Left hindlimb (tissue), 1 donor: ENCODE data around the gene TPRG1L.
"Not testable (repeated sequence)": the region's sequence is repeated elsewhere in the genome, so short reads cannot be mapped to it uniquely, and the experiment has no call there.

Experiments used
- DNase-seq: peaks from one replicate; pipeline ENCODE4 v3.0.0-alpha.2; 2018

Gene TPRG1L

DNA sequence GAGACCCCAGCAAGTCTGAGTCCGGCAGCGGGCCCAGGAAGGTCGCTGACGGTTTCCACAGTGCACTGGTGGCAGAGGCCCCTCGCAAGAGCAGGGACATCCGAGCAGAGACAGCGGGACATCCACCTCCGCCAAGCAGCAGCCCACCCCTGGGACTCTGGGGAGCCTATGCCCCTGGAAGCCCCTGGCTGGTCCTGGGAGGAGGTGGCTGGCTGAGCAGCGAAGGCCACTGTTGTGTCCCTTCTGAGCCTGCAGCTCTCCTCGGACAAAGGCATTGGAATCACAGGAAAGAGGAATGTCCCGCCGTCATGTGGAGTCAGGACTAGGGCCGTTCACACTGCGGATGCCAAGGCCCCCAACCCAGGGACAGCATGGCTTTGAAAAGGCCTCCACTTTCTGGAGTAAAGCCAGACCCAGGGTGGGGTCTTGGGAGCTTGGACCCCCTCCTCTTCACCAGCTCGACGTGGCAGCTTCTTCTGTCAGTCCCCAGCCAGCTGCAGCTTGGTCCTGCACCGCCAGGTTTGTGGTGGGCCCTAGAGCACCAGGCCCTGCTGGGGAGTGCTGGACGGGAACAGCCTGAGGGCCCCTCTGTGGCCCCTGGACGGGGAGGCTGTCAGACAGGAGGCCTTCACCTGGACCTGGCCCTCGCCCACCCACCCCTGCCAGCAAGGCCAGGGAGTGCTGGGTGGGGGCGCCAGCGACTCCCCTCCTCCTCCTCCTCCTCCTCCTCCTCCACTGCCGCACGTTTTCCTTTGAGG, 14.9 kb upstream of the TPRG1L start:
- DNase-seq = no peak

DNA sequence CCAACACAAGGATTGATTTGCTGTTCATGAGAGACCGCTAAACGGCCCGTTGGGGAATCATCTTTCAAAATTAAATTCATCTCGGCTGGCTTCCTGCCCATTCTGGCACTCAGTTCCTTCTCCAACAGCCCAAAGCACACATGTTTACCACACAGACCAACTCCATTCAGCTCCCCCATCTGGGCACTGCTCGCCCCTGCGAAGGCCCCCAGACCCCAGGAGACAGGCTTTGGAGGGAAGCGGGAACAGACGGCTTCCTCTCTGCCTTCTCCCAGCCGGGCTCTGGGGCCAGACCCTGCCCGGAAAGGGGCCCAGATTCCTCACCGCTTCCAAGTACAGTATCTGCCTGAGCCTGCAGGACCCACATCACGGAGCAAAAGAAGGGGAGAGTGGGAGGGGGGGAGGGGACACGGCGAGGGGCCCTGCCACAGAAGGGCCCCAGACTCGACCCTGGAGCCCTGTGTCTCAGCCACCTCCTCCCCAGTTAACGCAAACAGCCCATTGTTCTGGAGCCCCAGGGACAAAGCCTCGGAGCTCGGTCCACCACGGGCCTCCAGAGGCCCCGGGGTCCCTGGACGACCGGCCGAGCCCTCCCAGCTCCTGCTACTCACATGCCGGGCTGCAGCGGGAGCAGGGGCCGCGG, 14.2 kb upstream of the TPRG1L start:
- peak; percentile 78 for DNase-seq

DNA sequence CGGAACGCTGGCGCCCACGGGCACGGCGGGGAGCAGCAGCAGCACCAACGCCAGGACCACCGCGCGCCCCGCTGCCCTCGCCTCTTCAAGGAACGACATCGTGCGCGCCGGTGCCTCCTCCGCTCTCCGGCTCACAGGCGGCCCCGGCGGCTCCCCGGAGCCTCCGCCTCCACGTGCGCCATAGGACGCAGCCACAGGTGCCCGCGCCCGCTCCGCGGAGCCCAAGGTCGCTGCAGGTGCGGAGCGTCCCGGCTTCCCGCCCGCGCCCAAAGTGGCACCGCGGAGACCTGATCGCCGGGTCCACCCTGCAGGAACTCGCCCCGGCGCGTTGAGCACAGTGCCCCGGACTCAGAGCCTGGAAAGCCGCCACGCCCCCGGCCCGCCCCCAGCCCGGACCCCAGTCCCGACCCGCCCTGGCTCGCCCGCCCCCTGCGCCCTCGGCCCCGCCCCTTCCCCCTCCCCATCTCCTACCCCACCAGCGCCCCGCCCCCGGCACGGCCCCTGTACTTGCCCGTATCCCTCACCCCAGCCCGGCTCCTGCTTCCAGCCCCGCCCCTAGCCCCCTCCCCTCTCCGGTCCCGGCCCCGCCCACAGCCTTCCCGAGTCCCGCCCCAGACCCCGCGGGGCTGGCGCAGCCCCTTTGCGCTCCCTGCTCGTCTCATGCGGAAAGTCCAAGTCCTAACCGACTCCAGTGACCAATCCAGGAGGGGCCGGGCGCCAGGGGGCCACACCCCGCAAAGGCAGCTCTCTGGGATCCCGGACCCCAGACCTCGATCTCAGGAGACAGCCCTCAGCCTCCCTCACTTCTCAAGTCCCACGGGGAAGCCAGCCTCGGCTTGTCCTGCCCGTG, 13.4 kb upstream of the TPRG1L start, which contains the start of gene MEGF6:
TSS of gene MEGF6 (minus strand) at position 339 of the 850 bp plus-strand sequence. CDS start at position 99, 240 bp downstream.
- peak; percentile 90 for DNase-seq

DNA sequence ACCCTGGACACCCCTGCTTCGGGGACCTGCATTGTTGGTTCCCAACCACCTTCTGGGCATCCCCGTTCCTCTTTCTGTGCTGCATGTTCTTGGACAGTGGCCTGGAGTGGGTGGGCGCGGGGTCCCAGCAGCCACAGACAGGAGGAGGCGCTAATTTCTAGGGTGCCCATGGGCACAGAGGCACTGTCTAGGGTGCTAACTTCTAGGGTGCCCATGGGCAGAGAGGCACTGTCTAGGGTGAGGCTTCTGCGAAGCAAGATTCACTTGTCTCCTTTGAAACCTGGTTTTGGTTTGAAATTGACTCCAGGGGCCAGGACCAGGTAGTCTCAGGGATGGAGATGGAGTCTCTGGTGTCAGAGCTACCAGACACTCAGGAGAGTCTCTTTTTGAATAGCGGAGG, 12.7 kb upstream of the TPRG1L start:
- no peak for DNase-seq

DNA sequence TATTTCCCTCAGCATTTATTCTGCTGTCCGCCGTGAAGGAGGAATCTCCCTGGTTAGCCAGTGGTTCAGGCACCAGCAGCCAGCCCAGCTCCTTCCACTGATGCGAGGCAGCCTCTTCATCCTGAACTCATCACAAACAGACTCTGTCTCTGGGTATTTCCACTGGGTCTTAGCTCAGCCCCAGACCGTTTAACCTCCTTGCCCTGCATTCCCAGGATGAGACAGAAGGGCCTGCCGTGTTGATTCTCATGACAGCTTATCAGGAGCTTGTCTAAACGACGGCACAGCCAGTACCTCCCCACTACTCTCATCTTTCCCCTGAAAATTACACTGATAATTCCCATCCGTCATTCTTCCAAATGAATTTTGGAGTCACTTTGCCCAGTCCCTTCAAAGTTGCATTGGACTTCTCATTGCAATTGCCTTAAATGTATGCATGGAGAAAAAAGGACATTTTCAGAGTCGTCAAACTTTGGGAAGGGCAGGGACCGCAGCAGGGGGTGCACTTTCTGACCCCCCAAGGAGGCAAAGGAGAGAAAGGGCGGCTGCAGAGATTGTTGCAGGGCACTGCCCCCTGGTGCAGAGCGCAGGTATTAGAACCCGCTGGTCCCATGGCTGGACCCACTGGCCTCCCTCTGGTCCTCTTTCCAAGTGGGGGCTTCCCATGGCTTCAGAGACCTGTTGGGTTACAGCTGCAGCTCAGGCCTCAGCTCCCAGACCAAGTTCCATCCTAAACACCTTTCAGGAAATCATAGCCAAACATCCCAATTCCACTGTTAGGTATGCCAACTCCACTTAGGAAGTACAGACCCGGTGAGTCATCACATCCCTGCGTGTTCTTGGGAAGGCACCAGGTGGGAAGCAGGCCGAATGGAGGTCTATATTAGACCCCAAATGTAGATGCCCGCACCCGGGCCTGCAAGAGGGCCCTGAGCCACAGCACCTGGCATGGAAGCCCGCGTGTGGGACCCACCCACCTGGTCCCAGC, 9.8 kb upstream of the TPRG1L start:
- no peak for DNase-seq

DNA sequence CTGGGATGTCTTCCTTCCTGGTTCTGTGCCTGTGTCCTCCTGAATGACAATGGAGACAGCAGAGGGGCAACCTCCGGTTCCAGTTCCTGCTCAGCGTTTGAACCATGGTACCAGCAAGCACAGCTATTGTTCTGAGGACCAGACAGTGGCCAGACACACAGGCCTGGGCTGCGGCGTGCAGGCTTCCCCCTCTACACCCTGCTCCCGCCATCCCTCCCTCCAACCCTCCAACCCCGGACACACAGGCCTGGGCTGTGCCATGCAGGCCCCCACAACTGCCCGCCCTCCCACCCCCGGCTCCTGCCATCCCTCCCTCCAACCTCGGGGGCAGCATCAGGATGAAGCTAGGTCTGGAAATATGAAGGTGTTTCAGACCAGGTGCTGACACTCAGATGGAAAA, 8.0 kb upstream of the TPRG1L start:
- DNase-seq = no peak

DNA sequence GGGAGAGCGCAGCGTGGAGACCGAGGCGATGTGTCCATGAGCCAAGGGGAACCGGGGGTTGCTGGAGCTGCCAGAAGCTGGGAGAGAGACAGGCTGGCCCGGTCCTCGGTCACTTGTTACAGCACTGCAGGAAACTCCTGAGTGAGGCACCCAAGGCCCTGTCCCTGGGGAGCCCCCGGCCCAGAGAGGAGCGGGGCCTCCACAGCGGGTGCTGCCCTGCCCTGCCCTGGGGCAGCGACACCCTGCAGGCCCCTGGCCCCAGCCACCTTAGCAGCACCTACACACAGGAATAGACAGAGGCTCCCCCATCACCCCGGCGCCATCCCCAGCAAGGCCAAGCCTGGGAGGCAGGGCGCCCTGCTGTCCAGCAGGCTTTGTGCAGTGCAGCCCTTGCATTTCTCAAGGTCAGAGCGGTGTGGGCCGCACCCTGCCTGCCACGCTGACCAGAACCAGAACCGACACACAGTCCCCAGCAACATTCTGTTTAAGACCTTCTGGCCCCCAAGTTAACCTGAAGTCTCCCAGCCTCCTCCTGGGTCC, 6.9 kb upstream of the TPRG1L start:
- DNase-seq = no peak

DNA sequence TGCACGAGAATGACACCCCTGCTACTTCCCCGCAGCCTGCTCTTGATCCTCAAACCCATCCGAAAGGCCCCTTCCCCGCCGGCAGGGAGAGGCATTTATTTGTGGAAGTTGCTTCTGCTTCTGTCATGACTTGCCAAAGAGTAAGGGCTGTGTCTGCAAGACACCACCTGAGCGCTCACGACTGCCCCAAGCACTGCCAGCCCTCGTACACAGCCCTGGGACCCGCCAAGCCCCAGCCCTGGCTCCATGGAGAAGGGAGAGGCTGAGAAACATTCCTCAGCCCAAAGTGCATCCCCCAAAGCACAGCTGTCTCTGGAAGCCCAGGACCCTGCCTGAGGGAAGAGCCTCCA, 6.3 kb upstream of the TPRG1L start:
- DNase-seq = no peak

DNA sequence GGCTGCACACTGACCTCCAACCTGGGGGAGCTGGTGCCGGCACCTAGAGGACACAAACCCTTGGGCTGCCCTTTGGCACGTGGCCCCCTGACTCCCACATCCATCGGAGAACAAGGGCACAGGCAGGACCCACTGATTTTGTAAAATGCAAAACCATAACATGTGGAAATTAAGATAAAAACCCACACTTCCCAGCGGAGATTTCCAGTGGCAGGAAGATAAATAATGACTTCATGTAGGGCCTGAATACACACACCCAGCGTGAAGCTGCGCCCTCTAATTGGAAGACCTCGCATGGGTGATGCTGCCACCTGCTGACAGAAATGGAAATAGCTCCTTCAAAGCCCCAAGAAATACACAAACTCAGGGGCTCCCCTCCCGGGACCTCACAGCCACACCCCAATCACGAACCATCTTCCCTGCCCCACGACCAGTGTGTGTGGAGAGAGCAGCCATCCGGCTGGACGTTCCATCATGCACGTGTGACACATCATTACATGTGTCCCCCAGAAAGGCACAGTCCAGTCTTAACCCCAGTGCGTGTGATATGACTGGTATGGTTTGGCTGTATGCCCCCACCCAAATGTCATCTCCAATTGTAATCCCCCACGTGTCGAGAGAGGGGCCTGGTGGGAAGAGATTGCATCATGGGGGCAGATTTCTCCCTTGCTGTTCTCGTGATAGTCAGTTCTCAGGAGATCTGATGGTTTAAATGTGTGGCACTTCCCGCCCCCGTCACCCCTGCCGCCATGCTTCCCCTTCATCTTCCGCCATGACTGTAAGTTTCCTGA, 5.7 kb upstream of the TPRG1L start:
- DNase-seq = peak; percentile 67

DNA sequence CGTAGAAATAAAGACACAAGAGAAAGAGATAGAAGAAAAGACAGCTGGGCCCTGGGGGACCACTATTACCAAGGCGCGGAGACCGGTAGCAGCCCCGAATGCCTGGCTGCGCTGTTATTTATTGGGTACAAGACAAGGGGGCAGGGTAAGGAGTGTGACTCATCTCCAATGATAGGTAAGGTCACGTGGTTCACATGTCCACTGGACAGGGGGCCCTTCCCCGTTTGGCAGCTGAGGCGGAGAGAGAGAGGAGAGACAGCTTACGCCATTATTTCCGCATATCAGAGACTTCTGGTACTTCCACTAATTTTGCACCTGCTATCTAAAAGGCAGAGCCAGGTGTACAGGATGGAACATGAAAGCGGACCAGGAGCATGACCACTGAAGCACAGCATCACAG, 4.1 kb upstream of the TPRG1L start:
- no peak for DNase-seq

DNA sequence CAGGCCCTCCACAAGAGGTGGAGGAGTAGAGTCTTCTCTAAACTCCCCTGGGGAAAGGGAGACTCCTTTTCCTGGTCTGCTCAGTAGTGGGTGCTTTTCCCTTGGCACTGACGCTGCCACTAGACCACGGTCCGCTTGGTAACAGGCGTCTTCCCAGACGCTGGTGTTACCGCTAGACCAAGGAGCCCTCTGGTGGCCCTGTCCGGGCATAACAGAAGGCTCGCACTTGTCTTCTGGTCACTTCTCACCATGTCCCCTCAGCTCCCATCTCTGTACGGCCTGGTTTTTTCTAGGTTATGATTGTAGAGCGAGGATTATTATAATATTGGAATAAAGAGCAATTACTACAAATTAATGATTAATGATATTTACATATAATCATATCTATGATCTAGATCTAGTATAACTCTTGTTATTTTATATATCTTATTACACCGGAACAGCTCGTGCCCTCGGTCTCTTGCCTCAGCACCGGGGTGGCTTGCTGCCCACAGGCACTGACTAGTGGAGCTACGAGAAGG, 3.6 kb upstream of the TPRG1L start:
- not testable (repeated sequence) for DNase-seq

DNA sequence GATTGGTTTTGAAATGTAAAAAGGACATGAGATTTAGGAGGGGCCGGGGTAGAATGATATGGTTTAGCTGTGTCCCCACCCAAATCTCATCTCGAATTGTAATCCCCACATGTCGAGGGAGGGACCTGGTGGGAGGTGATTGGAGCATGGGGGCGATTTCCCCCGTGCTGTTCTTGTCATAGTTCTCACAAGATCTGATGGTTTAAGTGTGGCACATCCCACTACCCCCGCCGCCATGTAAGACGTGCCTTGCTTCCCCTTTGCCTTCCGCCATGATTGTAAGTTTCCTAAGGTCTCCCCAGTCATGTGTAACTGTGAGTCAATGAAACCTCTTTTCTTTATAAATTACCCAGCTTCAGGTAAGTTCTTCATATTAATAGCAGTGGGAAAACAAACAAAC, 2.7 kb upstream of the TPRG1L start:
- DNase-seq = not testable (repeated sequence)

DNA sequence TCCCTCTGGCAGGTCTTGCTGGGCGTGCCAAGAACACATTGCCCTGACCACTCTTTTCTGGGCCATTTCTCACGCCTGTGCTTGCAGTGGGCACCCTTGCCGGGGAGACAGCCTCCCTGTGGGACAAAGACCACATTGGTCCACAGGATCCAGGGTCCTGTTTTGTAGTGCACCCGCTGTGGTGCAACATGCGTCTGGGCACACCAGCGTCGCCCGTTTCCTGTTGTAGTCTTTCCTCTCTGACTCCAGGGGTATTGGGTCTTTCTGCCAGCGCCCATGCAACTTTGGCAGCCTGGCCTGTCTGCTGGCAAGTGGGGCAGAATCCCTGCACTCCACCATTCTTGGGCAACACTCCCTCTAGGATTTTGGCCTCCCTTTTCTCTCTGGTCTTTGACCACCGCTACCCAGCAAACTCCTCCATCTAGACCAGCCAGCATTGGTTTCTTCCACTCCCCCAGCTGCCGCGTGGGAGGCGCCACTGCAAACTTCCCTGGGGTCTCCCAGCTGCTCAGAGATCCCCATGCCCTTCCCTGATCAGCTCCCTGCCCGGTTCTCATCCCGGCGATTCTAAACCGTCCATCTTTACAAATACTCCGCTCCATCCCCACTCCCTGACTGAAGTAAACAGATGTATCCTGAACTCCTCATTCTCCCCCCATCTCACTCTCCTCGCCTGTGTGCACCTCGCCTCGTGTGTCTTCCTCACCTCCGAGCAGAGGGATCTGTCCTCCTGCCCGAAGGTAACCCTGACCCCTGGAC, 1.2 kb upstream of the TPRG1L start:
- DNase-seq = no peak

DNA sequence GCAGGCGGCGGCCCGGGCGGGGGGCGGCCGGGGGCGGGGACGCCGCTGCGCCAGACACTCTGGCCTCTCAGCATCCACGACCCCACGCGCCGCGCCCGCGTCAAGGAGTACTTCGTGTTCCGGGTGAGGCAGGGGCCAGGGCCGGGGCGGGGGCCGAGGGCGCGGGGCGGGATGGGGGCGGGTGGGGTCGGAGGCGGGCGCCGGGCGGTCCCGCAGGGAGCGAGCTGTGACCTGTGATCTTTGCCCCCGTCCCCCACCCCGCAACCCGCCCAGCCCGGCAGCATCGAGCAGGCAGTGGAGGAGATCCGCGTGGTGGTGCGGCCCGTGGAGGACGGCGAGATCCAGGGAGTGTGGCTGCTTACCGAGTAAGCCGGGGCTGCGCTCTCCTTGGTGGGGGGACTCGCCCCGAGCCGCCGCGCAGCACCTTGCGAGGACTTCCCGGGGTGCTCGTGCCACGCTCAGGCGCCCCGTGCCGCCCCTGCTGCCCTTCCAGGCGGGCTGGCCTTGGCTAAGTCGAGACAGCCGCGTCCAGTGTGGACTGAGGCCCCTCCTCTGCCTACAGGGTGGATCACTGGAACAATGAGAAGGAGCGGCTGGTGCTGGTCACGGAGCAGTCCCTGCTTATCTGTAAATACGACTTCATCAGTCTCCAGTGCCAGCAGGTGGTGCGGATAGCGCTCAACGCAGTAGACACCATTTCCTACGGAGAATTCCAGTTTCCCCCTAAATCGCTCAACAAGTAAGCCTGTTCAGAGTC, 514 bp downstream of the TPRG1L start:
- no peak for DNase-seq

DNA sequence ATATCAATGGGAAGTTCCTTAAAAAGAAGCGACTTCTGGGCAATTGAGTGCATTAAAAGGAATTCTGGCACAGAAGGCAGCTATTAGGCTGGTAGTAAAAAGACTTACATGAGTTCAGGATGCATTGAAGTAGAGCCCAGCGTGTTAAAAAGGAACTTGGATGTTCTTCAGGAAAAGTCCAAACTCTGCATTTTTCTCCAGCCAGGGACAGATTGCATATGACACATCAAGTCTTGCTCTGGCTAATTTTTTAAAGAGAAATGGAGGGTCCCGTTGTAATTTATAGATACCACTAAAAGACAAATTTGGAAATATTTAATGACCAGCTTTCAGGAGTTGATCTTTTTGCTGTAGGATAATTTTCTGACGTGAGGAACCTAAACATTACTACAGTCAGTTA, 1.2 kb downstream of the TPRG1L start:
- DNase-seq = no peak

DNA sequence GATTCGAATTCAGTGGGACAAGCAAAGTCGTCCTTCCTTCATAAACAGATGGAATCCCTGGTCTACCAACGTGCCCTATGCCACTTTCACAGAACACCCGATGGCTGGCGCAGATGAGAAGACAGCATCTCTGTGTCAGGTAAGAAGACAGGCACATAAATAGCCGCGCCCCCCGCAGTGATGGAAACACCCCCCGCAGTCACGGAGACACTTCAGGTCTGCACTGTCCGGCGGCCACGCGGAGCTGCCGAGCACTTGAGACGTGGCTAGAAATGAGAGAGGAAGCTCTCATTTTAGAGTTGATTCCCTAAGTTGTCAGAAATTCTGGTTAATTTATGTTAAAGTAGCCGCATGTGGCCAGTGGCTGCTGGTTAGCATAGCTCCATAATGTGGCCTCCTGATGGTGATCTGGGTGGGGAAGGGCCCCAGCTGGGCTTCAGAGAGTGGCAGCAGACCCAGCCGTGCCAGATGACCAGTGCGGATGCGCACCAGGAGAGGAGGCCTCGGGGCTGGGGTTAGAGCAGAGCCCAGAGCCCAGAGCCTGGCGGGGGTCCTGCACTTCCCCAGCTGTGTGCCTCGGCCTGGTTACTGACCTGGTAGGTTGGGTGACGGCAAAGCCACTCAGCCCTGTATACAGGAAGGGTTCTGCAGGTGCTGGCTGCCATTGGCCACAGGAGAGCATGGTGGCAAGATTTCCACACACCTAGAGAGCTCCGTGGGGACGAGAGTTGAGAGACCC, 2.9 kb downstream of the TPRG1L start:
- DNase-seq = no peak

DNA sequence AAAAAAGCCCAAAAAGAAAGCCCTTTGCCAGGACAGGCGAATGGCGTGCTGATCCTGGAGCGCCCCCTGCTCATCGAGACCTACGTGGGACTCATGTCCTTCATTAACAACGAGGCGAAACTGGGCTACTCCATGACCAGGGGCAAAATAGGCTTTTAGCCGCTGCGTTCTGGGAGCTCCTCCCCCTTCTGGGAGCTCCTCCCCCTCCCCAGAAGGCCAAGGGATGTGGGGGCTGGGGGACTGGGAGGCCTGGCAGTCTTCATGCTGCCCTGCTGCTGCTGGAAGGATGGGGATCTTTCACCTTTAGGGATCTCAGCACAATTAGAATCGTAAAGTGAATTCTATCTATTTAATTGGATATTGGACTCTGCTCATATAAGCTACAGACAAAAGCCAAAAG, 3.6 kb downstream of the TPRG1L start:
- no peak for DNase-seq

DNA sequence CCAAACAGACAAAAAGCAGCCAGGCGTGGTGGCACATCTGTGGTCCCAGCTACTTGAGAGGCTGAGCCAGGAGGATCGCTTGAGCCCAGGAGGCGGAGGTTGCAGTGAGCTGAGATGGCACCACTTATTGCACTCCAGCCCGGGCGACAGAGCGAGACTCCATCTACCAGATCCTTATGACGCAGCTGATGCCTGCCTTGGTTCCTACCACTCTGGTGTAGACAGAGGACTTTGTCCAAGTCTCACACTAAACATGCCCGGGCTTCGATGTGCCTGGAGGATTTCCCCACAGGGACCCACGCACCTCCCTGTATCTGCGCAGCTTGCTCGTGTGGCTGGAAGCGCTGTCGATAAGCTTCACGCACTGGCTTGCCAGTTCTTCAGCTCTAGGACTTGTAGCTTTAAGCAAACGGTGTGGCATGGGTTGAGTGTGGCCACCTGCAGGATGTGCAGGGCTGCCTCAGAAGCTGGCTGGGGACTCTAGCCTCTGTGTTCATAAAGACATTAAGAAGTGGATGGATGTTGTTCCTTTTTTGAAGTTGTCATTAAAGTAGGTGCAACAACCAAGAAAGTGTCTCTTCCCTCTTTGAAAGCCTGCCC, 4.8 kb downstream of the TPRG1L start:
- DNase-seq = no peak
